ENCODE data around the gene HIRA.

DNA sequence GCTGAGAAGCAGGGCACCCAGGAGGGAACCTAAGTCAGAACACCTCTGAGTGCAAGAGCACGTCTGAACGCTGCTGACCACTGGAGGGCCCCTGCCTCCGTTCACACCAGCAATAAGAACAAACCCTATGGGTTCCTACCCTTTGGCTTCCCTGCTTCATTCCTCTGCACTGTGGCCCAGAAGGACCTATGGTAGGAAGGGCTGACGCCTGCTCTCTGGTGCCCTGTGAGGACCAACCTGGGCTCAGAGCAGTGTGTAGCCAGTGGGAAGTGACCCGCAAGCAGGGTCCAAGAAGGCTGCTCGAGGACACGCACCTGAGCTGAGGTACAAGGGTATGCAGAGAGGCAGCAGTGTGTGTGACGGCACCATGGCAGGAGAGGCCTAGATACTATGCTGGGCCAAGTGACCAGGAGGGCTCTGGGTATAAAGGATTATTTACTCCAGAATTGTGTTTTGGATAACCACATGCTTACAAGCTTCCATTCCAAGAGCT, 71.2 kb downstream of the HIRA start:
- TF ChIP-seq, protein P1, sequence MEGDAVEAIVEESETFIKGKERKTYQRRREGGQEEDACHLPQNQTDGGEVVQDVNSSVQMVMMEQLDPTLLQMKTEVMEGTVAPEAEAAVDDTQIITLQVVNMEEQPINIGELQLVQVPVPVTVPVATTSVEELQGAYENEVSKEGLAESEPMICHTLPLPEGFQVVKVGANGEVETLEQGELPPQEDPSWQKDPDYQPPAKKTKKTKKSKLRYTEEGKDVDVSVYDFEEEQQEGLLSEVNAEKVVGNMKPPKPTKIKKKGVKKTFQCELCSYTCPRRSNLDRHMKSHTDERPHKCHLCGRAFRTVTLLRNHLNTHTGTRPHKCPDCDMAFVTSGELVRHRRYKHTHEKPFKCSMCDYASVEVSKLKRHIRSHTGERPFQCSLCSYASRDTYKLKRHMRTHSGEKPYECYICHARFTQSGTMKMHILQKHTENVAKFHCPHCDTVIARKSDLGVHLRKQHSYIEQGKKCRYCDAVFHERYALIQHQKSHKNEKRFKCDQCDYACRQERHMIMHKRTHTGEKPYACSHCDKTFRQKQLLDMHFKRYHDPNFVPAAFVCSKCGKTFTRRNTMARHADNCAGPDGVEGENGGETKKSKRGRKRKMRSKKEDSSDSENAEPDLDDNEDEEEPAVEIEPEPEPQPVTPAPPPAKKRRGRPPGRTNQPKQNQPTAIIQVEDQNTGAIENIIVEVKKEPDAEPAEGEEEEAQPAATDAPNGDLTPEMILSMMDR (IDR thresholded peaks at IDR 0.05; ENCODE audit: borderline replicate concordance, extremely low read depth, low read length, poor library complexity, severe bottlenecking) = no peak
- no peak for TF ChIP-seq EZH2 (IDR thresholded peaks at IDR 0.05; ENCODE audit: borderline replicate concordance, low read depth, low read length, severe bottlenecking)

All from DND-41 (cell line).